Central memory CD8-positive, alpha-beta T cell (primary cell): ENCODE measurements around the gene GZF1.
A peak's percentile ranks its signal among the peaks of the same experiment; 100 is the strongest.

Experiments
- ATAC-seq: fragments of 150-1000 bp; cut with Tn5 transposase; replicated peaks from 2 replicates; pipeline ENCODE4 v1.10.0; 2022; ENCODE audit warnings: mild to moderate bottlenecking, moderate FRiP score, moderate number of reproducible peaks; ENCODE audit not compliant: poor library complexity, severe bottlenecking; ENCODE audit errors: extremely low read depth
- DNase-seq, 2 donors: peaks; one replicate each; pipeline ENCODE4 v3.0.0; 2021; ENCODE audit warnings: low spot score in 2 of 2
- H3K27ac Mint-ChIP-seq: one replicate; pipeline ENCODE4 v1.8.0; 2022; ENCODE audit warnings: low read depth, mild to moderate bottlenecking, moderate library complexity, mixed read lengths
- H3K27me3 Mint-ChIP-seq: one replicate; pipeline ENCODE4 v1.8.0; 2022; ENCODE audit warnings: mixed read lengths
- H3K36me3 Mint-ChIP-seq: one replicate; pipeline ENCODE4 v1.8.0; 2022; ENCODE audit warnings: mild to moderate bottlenecking, moderate library complexity, mixed read lengths; ENCODE audit not compliant: insufficient read depth
- H3K4me1 Mint-ChIP-seq: one replicate; pipeline ENCODE4 v1.8.0; 2022; ENCODE audit warnings: mixed read lengths
- H3K4me3 Mint-ChIP-seq: one replicate; pipeline ENCODE4 v1.8.0; 2022; ENCODE audit warnings: mild to moderate bottlenecking, moderate library complexity, mixed read lengths
- H3K9me3 Mint-ChIP-seq: one replicate; pipeline ENCODE4 v1.8.0; 2022; ENCODE audit warnings: mixed read lengths

The GZF1 gene

DNA sequence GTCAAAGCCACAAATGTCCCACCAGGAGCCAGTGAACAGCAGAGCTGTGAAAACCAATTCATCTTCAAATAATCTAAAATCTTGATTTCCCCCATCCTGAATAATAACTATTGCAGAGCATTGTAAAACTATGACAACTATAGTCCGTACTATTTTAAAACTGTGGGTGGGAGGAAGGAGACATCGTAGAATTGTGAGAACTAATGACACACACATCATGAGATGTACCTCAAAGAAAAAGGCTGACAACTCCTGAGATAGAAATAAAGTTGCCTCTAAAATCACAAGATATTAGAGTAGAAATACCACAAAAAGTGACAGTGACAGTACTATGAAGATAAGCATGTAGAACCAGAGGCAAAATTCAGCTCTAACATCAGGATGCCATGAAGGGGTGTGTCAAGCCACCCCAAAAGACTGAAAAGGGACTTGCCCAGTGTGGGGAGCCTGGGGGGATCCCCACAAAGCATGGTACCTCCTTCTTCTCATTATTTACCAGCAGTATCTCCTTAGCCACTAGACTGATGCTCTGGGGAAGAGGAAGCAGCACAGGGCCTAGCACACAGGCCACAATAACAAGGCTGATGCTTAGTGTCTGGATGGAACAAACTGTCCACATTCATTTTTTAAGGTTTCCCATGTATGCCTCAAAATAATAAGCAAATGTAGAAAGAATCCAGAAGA is 45.9 kb downstream of the GZF1 start:
- H3K27me3 Mint-ChIP-seq, result no peaks in the 10 kb centered on the region
- ATAC-seq (peak; percentile 97), DNase-seq (peak in 1 of 2 donors; percentile 28)
- H3K9me3 Mint-ChIP-seq, result no peaks in the 10 kb centered on the region
- H3K27ac Mint-ChIP-seq, result peak overlapping the region; percentile 61
- H3K36me3 Mint-ChIP-seq, result peaks cover 7% of the 10 kb centered on the region
- H3K4me1 Mint-ChIP-seq, result peaks cover 65% of the 10 kb centered on the region
- H3K4me3 Mint-ChIP-seq, result no peak overlapping the region

DNA sequence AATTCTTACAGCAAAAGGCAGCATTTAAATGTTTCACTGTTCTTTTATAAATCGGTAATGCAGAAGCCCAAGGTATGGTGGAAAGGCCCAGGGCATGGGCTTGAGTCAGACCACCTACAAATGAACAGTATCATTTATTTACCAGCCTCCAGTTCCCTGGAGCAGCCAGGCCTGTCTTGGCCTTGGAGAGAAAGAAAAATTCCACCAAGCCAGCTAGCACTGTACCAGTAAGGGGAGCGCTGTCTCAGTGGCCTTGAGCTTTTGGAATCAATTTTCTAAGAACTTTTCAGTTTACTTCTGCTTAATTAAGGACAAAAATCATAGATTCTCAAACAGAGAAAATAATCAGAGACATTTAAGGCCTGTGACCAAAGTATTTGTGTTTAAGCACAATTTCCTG is 47.0 kb downstream of the GZF1 start:
- no peak for ATAC-seq
- H3K27me3 Mint-ChIP-seq, result no peaks in the 10 kb centered on the region
- no peaks in the 10 kb centered on the region for H3K9me3 Mint-ChIP-seq
- no peak for DNase-seq
- H3K27ac Mint-ChIP-seq, result peak overlapping the region; percentile 61
- no peak overlapping the region for H3K4me3 Mint-ChIP-seq
- peaks cover 6% of the 10 kb centered on the region for H3K36me3 Mint-ChIP-seq
- peaks cover 71% of the 10 kb centered on the region for H3K4me1 Mint-ChIP-seq

DNA sequence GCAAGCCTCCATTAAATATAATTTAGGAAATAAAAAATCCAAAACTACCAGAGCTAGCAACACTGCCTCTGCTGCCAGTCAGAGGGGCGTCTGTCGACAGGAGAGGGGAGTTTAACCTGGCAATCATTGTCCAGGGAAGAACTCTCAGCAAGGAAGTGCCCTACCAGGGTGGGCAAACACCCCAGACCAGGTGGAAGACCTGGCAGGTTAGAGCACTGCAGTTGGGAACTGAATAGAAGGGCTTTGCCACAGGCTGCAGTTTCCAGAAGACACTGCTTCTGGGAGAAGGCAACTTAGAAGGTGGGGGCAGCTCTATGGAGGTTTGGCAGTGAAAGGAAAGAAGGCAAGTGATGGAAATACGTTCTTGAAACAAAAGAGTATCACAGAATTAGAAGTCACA is 47.8 kb downstream of the GZF1 start:
- H3K9me3 Mint-ChIP-seq, result no peaks in the 10 kb centered on the region
- H3K27me3 Mint-ChIP-seq, result no peaks in the 10 kb centered on the region
- H3K4me1 Mint-ChIP-seq, result peaks cover 66% of the 10 kb centered on the region
- peaks cover 6% of the 10 kb centered on the region for H3K36me3 Mint-ChIP-seq
- H3K4me3 Mint-ChIP-seq, result no peak overlapping the region
- H3K27ac Mint-ChIP-seq, result peak overlapping the region; percentile 52
- ATAC-seq (no peak), DNase-seq (no peak)

DNA sequence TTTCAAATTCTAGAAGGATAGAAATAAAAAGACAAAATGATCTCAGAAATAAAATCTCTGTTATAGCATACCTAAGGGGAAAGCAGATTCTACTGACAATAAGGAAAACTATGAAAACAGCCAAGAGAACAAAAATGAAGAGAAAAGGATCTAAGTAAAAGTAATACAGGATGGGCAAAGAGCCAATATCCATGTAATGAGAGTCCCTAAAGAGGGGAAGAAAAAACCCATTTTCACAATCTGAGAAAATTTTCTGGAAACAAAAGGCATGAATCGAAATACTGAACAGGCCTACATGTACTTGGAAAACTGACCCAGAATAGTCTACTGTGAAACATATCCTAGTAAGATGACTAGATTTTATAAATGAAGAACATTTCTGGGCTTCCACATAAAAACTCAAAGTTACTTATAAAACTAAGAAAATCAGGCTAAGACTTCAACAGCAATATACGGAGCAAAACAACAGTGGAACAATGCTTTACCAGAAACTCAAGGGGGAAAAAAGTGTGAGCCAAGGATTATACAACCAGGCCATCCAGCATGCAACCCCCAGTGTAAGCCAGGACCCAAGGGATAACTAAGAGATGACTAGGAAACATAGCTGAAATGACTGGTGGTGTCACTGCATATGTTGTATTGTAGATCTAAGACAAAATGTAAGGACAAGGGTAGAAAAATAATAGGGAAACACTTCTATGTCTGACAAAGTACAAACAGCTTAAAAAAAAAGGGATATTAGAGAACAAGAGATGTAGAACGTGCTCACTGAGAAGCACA is 49.1 kb downstream of the GZF1 start:
- H3K4me3 Mint-ChIP-seq, result no peak overlapping the region
- no peaks in the 10 kb centered on the region for H3K27me3 Mint-ChIP-seq
- no peak overlapping the region for H3K27ac Mint-ChIP-seq
- DNase-seq (no peak), ATAC-seq (no peak)
- H3K9me3 Mint-ChIP-seq, result no peaks in the 10 kb centered on the region
- peaks cover 12% of the 10 kb centered on the region for H3K36me3 Mint-ChIP-seq
- H3K4me1 Mint-ChIP-seq, result peaks cover 63% of the 10 kb centered on the region

DNA sequence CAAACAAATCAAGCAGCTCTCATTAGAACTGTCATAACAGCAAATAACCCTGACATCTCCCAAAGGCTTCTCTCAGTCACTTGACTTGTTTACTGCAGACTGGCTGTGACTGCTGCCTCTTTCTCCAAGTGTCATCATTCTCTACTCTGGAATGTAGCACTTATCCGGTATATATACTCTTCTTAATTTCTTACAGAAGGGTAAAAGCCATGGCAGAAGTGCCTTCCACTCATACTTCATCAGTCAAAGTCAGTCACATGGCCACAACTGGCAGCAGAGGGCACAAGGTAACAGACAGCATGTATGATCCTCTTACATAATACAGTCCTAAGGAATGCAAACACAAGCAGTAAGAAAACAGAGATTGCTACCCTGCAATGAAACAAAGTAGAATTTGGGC is 50.0 kb downstream of the GZF1 start:
- ATAC-seq (no peak), DNase-seq (no peak)
- H3K27me3 Mint-ChIP-seq, result no peaks in the 10 kb centered on the region
- H3K9me3 Mint-ChIP-seq, result no peaks in the 10 kb centered on the region
- H3K4me3 Mint-ChIP-seq, result no peak overlapping the region
- peaks cover 67% of the 10 kb centered on the region for H3K4me1 Mint-ChIP-seq
- peaks cover 10% of the 10 kb centered on the region for H3K36me3 Mint-ChIP-seq
- H3K27ac Mint-ChIP-seq, result no peak overlapping the region

DNA sequence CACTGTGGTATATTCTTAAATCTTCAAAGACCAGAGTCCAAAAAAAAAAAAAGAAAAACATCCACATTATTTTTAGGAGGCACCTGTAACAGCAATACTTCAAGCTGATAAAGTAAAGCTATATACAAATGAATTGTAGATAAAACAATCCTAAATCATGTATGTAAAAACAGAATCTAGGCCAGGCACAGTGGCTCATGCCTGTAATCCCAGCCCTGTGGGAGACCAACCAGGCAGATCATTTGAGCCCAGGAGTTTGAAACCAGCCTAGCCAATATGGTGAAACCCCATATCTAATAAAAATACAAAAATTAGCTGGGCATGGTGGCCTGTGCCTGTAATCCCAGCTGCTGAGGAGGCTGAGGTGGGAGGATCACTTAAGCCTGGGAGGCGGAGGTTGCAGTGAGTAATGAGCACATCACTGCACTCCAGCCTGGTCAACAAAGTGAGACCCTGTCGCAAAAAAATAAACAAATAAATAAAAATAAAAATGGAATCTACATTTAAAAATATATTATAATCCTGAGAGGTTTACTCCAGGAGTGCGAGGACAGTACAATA is 52.0 kb downstream of the GZF1 start:
- H3K4me3 Mint-ChIP-seq, result no peak overlapping the region
- peak overlapping the region; percentile 17 for H3K27ac Mint-ChIP-seq
- no peak for ATAC-seq
- H3K4me1 Mint-ChIP-seq, result peaks cover 67% of the 10 kb centered on the region
- DNase-seq, result no peak
- H3K9me3 Mint-ChIP-seq, result no peaks in the 10 kb centered on the region
- H3K27me3 Mint-ChIP-seq, result no peaks in the 10 kb centered on the region
- peaks cover 12% of the 10 kb centered on the region for H3K36me3 Mint-ChIP-seq

DNA sequence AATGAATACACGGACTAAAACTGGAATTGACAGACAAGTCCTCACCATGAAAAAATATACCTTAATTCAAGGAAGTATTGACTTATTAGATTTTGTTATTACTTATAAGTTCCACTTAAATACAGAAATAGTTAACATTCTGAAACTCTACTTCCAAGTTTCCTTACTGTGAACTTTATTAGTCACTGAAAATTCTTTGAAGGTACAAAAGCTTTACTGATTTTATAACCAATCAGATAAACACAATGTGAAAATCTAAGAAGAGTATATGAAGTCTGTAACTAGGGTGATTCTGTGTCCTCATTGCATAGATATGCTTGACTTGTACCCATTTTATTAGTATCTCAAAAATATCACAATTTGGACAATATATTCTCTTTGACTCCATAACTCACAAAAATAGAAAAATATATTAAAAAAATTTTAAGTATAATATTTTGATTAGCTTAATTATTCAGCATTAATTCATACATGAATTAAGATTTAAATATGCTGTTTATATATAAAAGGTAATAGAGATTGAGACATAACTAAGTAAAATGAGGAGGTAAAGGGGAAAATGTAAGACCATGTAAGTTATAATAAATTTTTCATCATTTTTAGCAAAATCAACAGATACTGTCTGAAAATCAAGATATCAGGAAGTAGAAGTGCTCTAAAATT is 52.7 kb downstream of the GZF1 start:
- Mint-ChIP-seq H3K4me3 (no peak overlapping the region), H3K27ac (no peak overlapping the region), H3K4me1 (peaks cover 63% of the 10 kb centered on the region), H3K9me3 (no peaks in the 10 kb centered on the region), H3K27me3 (no peaks in the 10 kb centered on the region), H3K36me3 (peaks cover 14% of the 10 kb centered on the region)
- ATAC-seq (no peak), DNase-seq (no peak)

DNA sequence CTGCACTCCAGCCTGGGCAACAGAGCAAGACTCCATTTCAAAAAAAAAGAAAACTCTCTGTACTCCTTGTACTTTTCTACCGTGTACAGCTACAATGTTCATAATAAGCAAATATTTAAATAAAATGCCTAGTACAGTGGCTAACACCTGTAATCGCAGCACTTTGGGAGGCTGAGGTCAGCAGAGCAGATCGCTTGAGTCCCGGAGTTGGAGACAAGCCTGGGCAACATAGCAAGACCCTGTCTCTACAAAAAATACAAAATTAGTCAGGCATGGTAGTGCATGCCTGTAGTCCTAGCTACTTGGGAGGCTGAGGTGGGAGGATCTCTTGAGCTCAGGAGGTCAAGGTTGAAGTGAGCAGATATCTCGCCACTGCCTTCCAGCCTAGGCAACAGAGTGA is 53.6 kb downstream of the GZF1 start:
- Mint-ChIP-seq H3K4me1 (peaks cover 61% of the 10 kb centered on the region), H3K9me3 (no peaks in the 10 kb centered on the region), H3K27ac (peak overlapping the region; percentile 75), H3K4me3 (peak overlapping the region; percentile 66), H3K36me3 (peaks cover 17% of the 10 kb centered on the region), H3K27me3 (no peaks in the 10 kb centered on the region)
- ATAC-seq, result no peak
- DNase-seq, result no peak

DNA sequence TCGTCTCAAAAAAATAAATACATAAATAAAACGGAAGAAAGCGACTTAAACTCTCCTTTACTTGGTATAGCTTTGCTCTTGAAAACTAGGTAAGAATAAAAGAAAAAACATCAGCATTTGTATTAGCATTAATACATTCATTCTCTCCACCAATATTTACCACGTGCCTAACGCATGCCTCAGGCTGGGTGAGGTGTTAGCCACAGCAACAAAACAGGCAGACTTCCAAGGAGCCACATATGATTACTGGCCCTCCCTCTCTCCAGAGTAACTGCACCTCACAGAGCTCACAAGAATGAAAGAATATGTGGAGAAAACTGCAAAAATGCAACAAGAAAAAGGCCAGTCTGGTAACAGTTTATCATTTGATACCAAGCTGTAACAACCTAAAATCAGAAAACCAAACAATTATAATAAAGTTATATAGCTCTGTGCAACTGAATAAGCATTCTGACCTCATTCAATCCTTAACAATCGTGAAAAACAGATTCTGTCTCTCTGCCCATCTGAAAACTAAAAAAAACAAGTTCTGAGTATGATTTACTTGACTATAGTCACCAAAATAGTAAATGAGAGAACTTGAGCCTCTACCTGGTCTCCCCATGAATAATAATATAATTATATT is 54.1 kb downstream of the GZF1 start:
- Mint-ChIP-seq H3K36me3 (peaks cover 19% of the 10 kb centered on the region), H3K4me3 (peak overlapping the region; percentile 66), H3K9me3 (no peaks in the 10 kb centered on the region), H3K27ac (peak overlapping the region; percentile 75), H3K27me3 (no peaks in the 10 kb centered on the region), H3K4me1 (peaks cover 58% of the 10 kb centered on the region)
- ATAC-seq (peak; percentile 84), DNase-seq (peak in 1 of 2 donors; percentile 28)

DNA sequence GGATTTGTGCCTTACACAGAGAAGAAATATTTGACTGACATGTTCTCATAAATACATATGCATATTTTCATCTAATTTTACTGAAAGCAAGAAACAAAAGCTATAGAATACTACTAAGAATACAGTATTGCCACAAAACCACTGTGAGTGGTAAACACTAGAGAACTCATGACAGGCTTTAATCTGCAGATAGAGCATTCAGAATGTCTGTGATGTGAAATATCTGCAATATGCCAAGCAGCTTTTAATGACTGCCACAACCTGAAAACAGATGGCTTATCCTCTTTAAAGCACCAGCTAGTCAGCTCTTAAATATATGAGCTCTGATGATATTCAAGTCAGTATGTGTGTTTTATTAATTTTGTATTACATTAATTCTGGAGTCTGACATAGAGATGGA is 55.9 kb downstream of the GZF1 start:
- Mint-ChIP-seq H3K4me1 (peaks cover 49% of the 10 kb centered on the region), H3K27me3 (no peaks in the 10 kb centered on the region), H3K36me3 (peaks cover 14% of the 10 kb centered on the region), H3K9me3 (no peaks in the 10 kb centered on the region), H3K27ac (peak overlapping the region; percentile 19), H3K4me3 (peak overlapping the region; percentile 38)
- no peak for ATAC-seq
- DNase-seq, result no peak

DNA sequence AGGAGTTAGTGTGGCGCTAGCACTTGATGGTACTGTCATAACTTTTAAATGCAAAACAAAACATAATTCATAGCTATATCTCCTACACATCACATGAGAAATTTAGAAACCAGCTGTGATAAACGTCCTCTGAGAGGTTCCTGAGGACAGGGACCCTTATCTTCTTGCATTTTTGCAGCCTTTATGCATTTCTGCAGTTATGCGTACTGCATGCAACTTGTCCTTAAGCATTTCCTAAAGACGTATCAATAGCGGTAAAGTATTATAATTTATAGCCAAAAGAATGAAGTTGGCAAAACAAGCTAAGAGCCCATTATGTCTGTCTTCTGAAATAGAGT is 57.6 kb downstream of the GZF1 start:
- H3K36me3 Mint-ChIP-seq, result peaks cover 14% of the 10 kb centered on the region
- H3K27me3 Mint-ChIP-seq, result peaks cover 8% of the 10 kb centered on the region

More for the DNA sequence above, 57.6 kb downstream of the GZF1 start:
- DNase-seq (no peak), ATAC-seq (no peak)
- peak overlapping the region; percentile 87 for H3K27ac Mint-ChIP-seq
- peaks cover 43% of the 10 kb centered on the region for H3K4me1 Mint-ChIP-seq
- no peaks in the 10 kb centered on the region for H3K9me3 Mint-ChIP-seq
- H3K4me3 Mint-ChIP-seq, result peak overlapping the region; percentile 84
